SIG-M5 treated with dmso at 0.1 percent for 504 hours (cell line): ENCODE results near the gene DNAAF3.
"Not testable (repeated sequence)": the region's sequence is repeated elsewhere in the genome, so short reads cannot be mapped to it uniquely, and the experiment has no call there.

Experiments
- DNase-seq: peaks from one replicate; lab custom pipeline; 2025; ENCODE audit not compliant: unreplicated experiment; lab: John Stamatoyannopoulos, UW

The DNAAF3 gene

DNA sequence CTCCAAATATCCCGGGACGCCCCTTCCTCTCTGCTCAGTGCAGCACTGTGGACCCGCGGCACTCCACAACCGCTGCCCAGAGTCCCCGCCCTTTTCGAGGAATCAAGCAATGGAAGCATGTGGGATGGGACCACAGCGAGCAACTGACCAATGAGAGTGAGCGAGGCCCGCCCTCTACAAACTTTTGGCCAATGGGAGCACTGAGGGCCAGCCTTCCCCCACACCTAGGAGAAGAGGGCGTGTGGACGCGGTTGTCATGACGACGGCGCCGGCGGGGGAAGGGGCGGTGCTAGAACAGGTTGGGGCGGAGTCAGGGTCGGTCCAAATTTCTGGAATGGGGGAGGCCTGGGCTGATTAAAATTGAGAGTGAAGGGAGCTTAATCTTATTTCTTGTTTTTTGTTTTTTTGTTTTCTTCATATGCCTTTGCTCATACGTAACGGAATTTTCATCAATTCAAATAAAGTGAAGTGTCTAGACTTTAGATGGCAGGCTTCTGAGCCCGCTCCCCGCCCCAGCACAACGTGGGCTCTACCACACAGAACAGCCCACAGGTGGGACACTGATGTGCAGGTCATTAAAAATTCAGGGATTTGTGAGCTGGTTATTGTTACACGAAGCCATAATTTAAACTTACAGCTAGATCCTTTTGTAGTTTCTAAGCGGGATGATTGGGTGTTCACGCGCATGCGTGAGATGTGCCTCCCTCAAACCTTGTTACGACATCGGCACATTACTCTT is at the start of gene DNAAF3:
TSS of gene DNAAF3 (minus strand) at position 84 of the 739 bp plus-strand sequence. CDS start 200 bp downstream, outside the sequence.
- peak; percentile 98 for DNase-seq

DNA sequence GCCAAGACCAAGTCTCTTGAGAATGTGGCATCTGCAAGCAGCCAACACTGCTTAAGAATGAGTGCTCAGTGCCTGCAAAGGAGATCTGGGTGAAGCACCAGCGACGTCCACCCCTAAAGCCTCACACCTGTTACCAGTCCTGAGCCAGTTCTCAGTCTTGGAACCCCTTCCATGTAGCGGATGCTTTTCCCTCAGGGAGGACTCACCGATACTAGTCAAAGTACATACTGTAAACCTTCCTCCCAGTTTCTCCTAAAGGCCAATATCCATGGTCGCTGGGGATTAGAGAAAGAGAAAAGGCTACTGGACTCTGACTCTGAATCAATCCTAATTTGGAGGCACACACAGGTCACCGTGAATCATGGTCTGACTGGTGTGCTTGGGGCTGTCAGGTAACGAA is 47.1 kb upstream of the DNAAF3 start:
- DNase-seq, result no peak

DNA sequence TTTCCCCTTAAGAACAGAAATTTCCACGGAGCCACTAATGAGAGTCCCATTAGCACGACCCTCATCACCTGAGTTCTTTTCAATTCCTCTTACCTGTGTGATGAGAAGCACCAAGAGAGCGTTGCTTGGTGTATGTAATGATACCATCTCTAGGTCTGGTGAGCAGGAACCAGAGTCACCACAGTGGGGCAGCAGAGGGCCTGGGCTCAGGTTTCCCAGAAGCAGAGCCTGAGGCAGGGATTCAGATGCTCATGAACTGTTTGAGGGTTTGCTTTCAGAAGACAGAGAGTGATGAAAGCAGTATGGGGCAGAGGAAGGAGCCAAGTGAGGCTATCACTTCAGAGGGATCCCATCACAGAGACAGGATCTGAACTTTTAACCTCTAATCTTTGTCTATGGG is 46.0 kb upstream of the DNAAF3 start:
- peak; percentile 76 for DNase-seq

DNA sequence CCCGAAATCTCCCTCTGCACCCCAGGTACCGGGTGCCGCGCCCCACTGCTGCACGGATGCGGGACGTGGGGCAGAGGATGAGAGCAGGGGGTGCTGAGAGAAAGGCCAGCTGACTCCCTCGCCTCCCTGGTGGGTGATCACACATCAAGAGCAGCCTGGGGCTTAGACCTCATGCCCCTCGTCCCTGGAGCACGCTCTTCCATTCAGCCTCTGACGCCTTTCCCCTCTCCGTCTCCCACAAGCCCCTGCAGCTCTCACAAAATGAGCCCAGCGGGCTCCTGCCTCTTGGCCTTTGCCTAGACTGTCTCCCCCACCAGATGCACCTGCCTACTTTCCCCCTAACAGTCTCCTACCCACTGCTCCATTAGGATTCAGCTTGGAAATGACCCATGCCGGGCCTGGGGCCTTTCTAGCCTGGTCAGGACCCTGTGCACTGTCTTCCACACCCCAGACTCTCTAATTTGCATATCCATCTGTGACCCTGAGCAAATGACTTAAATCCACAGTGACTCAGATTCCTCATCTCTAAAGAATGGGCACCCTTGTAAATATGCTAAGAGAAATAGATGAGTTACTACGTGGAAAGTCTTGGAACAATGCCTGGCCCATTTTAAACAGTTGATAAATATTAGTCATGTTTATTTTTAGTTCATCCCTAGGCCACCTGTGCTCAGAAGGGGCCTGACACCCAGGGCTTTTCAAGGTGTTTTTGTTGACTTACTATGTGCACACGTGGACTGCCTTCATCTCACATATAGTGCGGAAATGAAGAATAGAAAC is 43.5 kb upstream of the DNAAF3 start:
- peak; percentile 51 for DNase-seq

DNA sequence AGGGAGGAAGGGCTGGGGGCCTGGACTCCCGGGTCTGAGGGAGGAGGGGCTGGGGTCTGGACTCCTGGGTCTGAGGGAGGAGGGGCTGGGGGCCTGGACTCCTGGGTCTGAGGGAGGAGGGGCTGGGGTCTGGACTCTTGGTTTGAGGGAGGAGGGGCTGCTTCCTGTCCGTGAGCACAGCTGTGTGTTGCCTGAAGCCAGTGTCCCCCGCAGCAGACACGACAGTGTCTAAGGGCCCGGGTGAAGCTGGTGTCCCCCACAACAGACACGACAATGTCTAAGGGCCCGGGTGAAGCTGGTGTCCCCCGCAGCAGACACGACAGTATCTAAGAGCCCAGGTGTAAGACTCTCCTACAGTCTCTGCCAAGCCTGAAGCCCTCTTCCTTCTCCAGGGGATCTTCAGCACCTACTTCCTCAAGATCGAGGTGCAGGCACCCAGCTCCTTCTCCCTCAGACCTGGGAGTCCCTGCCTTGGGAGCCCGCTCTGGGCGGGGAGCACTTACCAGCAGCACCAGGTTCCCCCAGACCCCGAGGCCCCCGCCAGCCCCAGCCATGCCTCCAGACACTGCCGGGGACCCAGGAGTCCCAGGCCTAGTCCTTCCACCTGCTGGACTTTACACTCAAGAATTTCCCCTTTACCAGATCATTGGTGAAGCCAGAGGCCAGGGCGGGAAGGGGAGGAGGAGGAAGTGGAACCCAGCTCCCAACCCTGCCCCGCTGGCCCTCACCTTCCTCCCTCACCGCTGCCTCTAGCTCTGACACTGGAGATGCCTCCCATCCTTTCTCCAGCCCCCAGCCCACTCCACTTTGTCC is 42.7 kb upstream of the DNAAF3 start, which contains the start of gene PTPRH:
TSS of gene PTPRH (minus strand) at position 622 of the 813 bp plus-strand sequence. CDS start at position 554, 68 bp downstream.
- DNase-seq, result peak; percentile 39

DNA sequence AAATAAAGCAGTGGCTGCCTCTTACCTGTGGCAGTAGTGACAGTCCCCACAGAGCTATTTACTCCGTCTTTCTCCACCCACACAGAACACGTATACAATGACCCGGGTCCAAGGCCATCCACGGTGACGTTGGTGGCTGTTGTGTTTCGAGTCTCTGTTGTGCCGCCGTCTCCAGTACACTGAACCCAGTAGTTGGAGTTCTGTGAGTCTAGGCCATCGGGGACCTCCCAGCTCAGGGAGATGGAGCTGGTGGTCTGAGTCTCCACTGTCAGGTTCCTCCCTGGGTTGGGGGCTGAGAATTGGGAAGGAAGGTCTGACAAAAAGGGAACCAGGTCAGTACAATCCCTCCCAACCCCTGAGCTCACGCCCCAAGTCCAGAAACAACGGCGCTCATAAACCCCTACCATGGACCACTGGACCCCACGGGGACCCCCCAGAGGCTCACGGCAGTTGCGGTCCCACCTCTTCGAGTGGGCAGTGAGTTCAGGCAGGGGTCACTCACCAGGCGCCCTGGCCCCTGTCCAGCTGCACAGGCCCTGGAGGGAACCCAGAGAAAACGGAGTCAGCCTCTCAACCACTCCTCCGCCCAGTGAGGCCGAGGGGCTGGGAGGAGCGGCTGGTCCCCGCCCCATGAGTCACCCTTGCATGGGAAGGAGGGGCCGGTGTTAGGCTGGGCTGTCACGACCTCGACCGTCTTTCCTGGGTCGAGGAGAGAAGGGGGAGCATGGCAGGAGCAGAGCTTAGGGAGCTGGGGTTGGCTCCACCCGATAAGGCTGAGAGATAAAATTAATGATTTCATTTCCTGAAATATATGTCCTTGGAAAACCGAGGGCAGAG is 40.5 kb upstream of the DNAAF3 start:
- peak; percentile 76 for DNase-seq

DNA sequence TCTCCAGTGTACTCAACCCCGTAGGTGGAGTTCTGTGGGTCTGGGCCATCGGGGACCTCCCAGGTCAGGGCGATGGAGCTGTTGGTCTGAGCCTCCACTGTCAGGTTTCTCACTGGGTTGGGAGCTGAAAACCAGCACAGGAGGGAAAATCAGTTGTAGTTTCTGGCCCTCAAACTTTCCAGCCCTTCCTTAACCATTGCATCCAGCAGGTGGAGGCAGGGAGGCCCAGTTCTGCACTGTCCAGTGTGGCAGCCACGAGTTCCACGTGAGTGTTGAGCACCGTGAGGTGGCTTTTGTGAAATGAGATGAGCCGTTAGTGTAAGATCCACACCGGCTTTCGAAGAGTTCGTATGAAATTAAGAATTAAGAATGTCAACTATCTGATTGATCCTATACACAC is 35.8 kb upstream of the DNAAF3 start:
- DNase-seq, result not testable (repeated sequence)

DNA sequence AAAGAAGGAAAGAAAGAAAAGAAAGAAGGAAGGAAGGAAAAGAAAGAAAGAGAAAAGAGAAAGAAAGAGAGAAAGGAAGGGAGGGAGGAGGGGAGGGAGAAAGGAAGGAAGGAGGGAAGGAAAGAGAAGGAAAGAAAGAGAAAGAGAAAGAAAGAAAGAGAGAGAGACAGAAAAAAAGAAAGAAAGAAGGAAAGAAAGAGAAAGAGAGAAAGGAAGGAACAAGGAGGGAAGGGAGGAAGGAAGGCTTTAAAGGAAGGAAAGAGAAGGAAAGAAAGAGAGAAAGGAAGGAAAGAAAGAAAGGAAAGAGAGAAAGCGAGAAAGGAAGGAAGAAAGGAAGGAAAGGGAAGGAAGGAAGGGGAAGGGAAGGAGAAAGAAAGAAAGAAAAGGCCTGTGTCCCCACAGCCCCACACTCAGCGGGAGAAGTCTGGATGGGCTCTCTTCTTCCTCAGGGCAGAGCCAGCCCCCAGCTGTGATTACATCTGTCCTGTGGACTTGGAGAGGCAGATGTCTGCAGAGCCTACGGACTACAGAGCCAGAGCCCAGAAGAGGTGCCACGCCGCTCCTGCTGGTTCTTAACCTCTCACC is 33.3 kb upstream of the DNAAF3 start:
- DNase-seq, result no peak

DNA sequence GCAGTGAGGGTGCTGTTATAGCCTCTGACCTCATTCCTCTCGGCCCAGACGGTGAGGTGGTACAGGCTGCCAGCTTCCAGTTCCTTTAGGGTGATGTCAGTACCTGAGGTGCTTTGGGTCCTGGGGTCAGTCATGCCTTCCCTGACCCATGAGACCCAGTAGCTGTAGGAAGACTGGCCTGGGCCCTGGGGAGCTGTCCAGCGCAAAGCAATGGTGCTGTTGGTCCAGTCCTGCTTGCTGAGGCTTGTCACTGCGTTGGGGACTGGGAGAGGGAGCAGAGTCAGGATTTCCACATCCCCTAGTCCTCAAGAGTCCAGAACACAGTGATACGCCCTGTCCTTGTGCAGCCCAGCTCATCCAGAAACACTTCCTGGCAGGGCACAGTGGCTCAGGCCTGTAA is 32.2 kb upstream of the DNAAF3 start:
- no peak for DNase-seq

DNA sequence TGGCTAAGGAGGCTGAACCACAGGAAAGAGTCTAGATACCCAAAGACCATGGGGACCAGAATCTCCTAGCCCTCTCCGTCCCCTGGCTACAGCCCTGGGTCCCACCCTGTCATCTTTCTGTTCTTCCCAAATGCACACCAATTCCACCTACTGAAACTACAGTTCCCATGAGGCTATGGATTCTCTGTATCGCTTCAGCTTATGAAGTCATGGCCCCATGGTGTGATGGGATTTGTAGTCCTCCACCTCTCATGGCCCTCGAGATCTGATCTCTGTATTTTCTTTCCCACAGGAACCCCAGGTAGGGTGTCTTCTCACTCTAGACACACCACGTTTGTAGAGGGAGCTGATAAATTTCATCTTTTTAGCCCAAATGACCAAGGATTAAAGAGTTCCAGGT is 31.1 kb upstream of the DNAAF3 start:
- no peak for DNase-seq

DNA sequence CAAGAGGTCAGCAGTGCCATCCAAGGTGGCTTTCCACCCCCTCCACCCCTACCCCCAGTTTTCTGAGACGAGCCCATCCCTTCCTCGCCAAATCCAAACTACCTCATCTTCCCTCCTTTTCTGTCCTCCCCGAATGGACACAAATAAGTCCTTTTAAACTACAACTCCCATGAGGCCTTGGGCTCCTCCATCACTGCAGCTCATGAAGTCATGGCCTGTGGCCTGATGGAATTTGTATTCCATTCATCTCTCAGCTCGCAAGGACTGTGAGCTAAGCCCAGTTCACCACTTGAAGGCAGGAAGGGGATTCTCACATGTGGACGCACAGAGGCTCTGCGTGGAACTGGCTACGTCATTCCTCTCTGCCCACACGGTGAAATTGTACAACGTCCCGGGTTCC is 30.4 kb upstream of the DNAAF3 start:
- DNase-seq, result no peak

DNA sequence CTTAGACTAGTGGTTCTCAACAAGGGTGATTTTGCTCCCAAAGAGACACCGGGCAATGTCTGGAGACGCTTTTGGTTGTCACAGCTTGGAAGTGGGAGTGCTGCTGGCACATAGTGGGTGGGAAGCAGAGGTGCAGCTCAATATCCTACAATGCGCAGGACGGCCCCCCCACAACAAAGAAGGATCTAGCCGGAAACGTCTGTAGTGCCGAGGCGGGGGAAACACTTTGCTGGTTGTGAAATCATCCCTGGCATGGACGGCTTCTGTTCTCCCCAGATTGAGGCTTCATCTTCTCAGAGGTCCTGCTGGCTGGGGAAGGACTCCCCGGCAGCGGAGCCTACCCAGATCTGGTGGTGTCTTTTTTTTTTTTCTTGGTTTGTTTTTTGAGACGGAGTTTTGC is 27.1 kb upstream of the DNAAF3 start:
- peak; percentile 42 for DNase-seq

DNA sequence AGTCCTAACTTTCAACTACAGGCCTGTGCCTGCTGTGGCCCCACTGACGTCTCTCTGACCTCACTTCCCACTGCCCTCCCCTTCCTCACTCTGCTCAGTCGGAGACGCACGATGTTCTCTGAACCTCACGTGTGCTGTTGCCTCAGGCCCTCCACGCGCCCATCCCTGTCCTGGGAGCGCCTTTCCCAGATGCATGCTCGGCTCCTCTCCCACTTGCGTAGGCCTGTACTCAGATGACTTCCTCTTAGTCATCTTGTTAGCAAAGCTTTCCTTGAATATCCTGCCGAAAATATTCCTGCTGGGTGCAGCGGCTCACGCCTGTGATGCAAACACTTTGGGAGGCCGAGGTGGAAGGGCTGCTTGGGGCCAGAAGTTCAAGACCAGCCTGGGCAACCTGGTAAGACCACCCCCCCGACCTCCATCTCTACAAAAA is 23.0 kb upstream of the DNAAF3 start:
- no peak for DNase-seq

DNA sequence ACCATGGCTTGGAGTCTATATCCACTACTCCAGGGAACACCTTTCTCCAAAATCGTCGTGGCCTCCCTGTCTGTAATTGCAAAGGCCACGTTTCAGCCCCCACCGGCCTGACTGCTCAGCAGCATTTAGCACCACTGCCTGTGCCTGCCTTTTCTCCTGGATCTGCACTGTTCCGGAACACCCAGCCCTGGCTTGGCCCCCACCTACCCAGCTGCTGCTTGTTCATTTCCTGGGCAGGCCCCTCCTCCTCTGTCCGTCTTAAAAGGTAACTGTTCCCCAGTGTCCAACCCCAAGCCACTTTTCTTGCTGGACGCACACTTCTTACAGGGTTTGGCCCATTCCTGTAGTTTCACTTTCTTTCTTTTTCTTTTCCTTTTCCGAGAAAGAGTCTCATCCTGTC is 22.2 kb upstream of the DNAAF3 start:
- no peak for DNase-seq

DNA sequence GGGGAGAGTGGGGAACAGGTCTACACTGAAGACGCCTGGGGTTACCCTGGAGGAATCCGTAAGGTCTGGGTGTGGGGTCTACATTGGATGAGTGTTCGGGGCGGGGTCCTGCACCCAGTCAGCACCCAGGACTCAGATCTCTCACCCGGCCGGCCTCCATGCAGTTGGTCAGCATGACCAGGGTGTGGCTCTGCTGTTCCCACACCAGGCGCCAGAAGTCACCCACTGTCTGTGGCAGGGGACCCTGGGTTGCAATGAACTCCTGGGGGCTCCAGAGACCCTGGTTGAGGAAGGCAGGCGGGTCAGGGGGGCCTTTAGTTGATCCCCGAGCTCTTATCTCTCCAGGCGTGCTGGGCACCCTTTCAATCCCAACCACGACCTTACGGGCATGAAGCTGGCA is 19.7 kb upstream of the DNAAF3 start:
- DNase-seq, result no peak

DNA sequence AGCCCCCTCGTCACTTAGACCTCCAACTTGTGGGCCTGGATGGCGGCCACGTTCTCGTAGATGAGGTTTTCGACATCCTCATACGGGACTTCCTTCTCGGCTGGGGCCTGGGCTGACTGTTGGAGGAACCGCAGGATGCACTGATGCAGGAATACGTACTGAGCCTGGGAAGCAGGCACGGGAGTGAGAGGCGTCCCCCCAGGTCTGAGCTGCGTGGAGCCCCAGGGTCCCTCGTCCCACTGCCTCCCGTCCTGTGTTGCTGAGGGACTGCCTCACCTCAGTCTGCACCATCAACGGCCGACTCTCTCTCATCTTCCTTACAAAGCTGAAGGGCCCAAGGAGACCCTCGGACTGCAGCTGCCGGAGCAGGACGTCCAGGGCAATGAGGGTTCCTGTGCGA is 15.3 kb upstream of the DNAAF3 start:
- DNase-seq, result no peak

DNA sequence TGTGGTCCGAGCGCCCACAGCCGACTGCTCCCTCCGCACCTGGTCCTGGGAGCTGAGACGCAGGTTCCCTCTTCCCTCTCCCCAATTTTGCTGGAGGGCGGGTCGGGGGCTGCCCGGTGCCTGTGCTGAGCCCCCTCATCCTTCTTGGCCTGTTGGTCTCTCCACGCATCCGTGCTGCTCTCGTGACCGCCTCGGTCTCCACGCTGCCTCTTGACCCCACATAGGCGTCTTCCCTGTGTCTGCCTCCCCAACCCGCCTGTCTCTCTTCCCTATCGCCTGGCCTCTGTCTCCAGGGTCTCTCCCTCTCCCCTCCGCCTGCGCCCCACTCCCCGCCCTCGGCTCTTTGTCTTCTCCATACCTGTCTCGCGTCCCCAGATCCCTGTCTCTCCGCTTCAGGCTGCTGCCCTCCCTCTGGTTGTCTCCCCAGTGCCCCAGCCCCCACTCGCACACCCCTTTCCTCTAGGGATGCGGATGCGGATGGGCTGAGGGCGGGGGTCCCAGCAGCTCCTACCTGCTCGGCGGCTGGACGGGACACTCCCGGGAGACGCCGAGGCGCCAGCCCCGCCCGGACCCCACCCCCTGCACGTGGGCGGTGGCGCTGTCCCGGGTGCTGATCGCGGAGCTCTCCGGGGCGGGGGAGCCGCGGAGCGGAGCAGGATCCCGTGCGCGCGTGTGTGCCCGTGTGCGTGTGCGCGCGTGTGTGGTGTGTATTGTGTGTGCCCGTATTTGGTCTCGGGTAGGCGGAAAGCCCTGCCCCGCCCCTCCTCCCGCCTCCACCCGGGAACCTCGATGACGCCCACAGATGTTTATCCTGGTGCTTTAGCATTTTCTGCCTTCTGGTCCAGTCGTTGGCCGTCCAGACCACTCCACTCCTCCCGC is 13.4 kb upstream of the DNAAF3 start, which contains the start of gene SYT5:
TSS of gene SYT5 (minus strand) at position 684 of the 879 bp plus-strand sequence. CDS start 1,248 bp downstream, outside the sequence.
- DNase-seq, result no peak

DNA sequence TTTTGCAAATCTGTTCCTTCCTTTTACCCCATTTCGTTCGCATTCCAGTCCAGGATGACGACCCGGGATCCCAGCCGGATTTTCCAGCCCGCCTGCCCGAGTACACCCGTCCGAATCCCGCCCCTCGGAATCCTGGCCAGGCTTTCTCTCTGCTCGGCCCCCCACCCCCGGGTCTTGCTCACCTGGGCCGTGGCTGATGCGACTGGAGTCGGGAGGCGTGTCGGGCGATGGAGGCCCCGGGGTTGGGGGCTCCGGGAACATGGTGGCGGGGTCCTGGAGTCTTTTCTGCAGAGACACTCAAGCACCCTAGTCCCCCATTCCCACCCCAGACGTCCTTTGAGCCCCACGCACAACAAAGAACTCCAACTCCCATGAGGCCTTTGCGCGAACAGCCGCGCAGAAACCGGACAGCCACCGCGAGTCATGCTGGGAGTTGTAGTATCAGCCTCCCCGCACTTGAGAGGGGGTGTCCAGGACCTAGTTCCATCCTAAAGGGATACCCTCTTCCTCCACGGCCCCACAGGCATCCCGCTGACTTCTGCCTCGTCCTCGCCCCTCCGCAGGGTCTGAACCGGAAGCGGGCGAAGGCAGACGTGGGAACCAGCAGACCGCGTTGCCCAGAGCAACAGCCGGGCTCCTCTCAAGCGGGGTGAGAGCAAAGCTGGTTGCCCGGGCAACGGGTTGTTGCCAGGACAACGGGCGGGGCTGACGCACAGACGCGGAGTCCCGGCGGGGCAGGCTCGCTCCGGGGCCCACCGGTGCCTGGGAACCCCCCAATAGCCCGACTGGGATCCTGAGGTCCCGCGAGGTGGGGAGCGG is 12.6 kb upstream of the DNAAF3 start:
- peak; percentile 42 for DNase-seq
